ENCODE measurements around the gene EIF4E3.

The EIF4E3 gene

GRCh38 chr3:71650372-71650771, 74.8 kb downstream of the EIF4E3 start:
- DNase-seq = no peak

GRCh38 chr3:71649757-71650156, 75.4 kb downstream of the EIF4E3 start:
- no peak for DNase-seq

DNA sequence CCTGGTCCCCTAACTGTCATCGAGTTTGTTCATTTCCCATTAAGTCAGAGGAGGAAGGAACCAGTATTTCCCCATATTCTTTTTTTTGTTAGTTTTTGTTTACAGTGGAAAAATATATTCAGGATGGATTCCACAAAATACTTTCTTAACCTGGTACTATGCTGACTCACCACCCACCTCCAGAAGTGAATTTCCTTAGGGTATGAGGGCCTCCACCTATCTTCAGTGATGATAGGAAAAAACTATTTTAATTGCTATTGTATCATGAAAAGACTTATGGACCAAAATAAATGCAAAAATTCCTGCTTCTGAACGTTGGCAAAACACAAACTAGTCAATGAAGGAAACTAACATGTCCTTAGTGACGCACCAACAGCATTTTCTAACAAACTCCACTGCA, 77.5 kb downstream of the EIF4E3 start:
- DNase-seq = no peak

DNA sequence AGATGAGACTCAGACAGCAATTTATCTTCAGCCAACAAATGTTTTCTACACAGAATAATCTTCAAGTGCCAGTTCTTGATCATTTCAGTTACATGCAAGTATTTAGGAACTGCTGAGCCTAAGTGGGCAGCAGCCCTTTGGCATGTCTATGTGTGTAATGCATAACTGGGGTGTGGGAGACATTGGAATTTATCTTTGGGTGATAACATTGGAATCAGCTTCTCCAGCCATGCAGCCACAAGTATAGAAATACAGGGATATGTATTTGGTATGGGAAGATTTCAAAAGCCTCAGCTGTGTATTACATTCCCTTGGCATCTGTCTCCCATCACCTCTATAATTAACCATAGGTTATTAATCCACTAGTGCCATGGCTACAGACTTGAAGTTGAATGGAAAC, 78.2 kb downstream of the EIF4E3 start:
- DNase-seq = no peak

DNA sequence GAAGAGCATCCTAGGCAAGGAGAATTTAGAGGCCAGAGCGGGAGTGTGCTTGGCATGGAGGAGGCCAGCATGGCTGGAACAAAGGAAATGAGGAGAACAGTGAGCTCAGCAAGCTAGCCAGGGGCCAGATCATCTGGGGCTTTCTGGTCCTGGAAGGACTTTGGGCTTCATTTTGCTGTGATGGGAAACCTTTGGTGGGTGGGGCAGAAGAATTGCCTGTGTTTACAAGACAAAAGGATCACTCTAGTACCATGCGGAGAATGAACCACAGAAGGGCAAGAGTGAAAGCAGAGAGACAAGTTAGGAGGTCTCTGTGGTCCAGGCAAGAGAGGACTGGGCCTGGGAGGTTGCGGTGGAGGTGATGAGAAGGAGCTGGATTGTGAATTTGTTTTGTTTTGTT, 80.1 kb downstream of the EIF4E3 start:
- no peak for DNase-seq

DNA sequence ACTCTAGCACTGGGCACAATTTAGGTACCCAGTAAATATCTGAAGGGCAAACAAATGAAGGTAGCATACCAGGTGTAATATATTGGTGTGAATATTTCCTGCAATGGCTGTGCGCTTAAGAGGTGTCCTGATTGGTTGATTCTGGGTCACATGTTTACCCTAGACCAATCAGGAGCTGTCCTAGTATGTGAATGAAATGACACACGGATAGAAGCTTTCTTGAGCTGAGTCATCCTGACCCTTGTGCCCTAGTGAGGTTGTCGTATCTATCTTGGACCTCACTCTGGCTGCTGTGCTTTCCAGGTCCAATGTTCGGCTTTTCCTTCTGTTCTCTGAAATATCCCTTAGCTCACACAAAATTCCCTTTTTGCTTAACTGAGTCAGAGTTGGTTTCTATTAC, 83.5 kb downstream of the EIF4E3 start:
- DNase-seq = no peak

- no peak for DNase-seq
These were observed 84.7 kb downstream of the EIF4E3 start for GRCh38 chr3:71640331-71640983.

- no peak for DNase-seq
These were observed 88.7 kb downstream of the EIF4E3 start for GRCh38 chr3:71636482-71636881.

GRCh38 chr3:71636001-71636400, 89.2 kb downstream of the EIF4E3 start:
- no peak for DNase-seq

- no peak for DNase-seq
These were observed 90.5 kb downstream of the EIF4E3 start for GRCh38 chr3:71634671-71635070.

GRCh38 chr3:71629711-71630110, 95.5 kb downstream of the EIF4E3 start:
- no peak for DNase-seq

GRCh38 chr3:71629289-71629688, 95.9 kb downstream of the EIF4E3 start:
- DNase-seq = no peak

DNA sequence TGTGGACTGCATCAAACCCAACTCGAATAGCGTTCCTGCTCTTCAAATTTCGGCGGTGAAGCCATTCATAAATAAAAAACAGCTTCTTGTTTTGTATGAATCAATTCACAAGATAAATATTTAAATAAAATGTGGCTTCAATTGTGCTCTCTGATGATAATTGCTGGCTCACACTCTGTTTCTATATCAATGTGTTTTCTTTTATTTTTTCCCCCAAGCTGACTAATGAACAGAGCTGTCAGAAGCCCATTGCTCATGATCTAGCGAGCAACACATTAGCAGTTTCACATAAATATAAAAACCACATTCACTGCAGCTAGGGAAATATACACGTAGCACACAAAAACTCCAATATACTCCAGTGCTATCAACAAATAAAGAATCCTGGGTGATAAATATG, 96.7 kb downstream of the EIF4E3 start:
- no peak for DNase-seq

- DNase-seq = no peak
These were observed 99.5 kb downstream of the EIF4E3 start for GRCh38 chr3:71625676-71626075.
